CD4-positive, alpha-beta T cell treated with Interleukin-6 at 100 ng/mL for 8 hours (primary cell): Measurements from ENCODE around the gene MICALL1.
"Not testable (repeated sequence)": the region's sequence is repeated elsewhere in the genome, so short reads cannot be mapped to it uniquely, and the experiment has no call there.

Source experiments
- DNase-seq: peaks from one replicate; pipeline ENCODE4 v3.0.0-alpha.2; 2020; ENCODE audit warnings: mixed read lengths, low spot score

Gene MICALL1

DNA sequence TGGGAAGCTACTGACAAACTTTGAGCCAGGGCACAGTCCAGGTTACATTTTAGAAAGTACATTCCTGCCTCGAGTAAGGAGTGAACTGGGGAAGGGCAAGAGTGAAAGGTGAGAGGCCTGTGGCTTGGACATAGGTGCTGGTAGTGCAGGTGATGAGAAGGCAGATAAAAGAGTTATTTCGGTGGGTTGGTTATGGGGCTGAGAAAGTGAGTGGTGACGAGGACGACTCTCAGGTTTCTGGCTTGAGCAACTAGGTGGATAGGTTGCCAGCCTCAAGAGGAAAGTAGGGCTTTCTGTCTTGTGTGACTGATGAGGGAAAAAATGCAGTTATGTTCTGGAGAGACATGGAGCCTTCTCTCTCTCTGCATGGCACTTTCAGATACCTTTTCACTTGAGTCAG is 51.1 kb downstream of the MICALL1 start:
- no peak for DNase-seq

DNA sequence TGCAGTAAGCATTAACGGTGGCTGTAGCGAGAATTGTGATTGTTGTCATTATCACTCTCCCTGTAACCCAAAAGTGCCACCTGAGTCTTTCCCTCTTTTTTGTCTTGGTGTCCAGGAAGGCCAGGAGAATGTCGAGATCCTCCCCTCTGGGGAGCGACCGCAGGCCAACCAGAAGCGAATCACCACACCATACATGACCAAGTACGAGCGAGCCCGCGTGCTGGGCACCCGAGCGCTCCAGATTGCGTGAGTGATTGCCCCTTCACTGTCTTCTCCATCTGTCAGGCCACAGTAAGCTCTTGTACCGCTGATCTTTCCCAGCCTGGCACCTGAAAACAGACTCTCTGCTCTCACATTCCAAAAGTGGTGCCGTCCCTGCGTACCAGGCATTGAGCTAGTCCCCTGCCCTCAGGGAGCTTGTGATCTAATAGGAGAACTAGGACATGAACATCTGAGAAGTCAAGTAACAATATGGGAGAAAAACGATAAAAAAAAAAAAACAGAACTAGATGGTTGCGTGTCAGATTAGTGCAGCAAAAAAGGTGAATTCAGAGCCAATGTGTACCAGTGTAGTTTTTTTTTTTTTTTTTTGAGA is 53.2 kb downstream of the MICALL1 start:
- no peak for DNase-seq

DNA sequence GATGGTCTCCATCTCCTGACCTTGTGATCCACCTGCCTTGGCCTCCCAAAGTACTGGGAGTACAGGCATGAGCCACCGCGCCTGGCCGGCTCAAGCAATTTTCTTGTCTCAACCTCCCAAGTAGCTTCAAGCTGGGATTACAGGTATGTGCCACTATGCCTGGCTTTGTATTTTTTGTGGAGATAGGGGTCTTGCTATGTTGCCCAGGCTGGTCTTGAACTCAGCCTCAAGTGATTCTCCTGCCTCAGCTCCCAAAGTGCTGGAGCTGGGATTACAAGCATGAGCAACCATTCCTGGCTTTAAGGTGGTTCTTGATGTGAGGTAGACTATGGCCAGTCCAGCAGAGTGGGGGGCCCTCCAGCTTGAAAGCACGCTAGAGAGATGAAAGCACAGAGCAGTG is 55.0 kb downstream of the MICALL1 start:
- no peak for DNase-seq

DNA sequence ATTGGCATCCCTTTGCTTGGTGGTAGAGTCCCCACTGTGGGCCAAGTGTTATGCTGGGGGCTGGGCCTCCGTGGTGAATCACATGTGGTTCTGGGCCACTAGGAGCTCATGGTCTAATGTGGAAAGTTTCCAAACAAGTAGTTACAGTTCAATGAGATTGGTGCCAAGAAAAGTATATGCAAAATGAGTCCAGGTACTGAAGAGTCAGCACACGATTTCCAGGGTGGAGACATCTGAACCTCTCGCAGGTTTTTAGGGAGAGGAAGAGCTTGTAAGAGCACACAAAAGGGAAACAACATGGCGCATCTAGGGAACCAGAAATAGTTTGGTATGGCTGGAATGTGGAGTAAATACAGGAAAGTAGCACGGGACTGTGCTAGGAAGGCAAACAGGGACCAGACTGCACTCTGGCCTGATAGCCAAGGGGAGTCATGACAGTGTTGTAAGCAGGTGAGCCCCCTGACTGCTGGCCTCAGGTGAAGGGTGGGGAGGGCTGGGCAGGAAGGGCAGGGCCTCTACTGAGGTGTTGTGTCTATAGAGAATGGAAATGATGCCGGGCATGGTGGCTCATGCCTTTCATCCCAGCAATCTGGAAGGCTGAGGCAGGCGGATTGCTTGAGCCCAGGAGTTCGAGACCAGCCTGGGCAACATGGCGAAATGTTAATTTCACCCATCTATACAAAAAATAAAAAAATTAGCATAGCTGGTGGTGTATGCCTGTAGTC is 60.0 kb downstream of the MICALL1 start:
- no peak for DNase-seq

DNA sequence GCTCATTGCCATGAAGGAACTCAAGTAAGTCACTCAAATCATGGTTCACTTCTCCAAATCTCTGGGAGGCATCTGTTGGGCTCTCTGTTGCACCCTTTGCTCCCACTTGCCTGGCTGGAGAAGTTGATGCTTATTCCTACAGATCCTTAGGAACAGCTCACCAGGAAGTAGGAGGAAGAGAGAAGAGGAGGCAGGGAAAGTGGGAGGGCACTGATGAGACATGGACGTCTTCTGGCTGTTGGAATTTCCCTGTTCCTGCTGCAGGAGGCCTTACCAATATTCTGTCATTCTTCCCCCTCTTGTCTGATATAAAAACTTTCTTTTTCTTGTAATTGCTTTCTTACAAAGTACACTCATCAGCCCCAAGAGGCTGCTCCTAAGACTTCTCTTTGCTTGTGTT is 61.0 kb downstream of the MICALL1 start:
- DNase-seq = no peak

DNA sequence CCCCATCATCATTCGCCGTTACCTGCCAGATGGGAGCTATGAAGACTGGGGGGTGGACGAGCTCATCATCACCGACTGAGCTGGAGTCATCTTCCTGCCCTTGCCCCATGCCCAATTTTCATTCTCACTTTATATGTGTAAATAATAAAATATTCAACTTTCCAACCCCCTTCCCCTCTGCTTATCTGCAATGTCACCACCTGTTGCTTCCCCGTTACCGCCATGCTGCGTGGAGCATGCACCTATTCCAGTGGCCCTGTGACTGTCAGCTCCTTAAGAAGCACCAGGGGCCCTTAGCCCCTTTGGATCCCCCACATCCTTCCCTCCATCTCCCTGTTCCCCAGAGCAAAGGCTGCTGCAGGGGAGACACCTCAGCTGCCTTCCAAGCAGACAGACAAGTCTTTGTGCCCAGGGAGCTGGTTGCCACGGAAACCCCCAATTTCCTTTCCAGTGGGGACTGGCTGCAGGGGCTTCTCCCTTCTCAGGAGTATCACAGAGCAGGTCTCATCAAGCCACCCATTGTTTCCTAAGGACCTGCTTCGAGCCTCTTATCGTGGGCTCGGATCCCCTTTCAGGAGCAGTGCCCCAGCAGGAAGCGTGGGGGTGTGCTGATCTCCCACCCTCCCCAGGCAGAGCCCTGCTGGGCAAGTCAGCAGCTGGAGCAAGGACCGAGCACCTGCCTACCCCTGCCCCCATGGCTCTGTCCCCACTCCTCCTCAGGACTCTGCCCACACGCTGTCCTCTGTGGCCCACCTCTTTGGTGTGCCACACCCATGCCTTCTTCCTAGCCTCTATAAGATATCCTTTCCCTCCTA is 61.7 kb downstream of the MICALL1 start:
- DNase-seq = no peak

DNA sequence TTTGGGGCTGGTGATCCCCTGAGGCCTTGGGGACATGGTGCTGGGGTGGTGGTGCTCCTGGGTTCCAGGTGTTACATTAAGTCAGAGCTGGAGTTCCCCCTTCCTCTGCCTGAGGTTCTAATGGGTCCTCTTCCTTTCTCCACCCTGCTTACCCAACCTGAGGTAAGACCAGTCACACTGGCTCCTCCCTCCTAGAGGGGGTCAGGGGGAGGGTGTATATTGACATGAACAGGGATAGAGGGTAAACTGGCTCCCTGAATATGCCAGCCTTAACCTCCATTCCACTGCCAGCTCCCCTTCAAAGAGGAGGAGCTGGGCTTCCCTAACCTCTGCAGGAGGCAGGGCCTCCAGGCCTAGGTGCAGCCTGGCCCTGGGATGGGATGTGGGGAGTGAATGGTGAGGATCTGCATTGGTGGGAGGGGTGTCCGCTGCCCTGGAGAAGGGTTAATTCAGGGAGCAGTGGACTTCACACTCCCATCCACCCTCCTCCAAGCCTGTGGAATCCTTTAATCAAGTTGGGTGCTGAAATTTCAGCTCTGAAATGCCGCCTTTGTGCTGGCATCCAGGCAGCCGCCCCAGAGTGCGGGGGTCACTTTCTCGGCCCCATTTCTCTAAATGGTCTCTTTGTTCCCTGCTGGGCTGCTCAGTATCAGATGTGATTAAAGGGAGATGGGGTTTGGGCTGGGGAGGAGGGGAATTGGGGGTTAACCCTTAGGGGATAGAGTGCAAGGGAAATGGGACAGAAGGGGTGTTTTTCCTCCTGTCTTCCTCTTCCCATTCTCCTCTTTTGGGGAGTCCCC is 62.6 kb downstream of the MICALL1 start:
- no peak for DNase-seq

DNA sequence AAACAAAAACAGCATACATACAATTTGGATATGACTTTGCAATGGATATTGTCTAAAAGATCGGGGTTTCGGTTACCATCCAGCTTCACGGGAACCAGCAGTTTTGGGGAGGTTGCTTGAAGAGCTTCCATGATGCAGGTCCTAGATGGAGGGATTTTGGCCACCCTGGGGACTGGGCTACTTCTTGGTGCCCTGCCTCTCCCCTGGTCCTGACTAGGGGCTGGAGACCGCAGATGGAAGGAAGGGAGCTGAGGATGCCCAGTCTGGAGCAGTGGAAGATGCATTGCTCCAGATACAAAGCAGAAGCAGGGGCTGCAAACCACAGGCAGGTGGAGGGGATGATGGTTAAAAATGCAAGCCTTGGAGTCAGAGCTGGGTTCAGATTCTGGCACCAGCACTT is 64.8 kb downstream of the MICALL1 start:
- no peak for DNase-seq

DNA sequence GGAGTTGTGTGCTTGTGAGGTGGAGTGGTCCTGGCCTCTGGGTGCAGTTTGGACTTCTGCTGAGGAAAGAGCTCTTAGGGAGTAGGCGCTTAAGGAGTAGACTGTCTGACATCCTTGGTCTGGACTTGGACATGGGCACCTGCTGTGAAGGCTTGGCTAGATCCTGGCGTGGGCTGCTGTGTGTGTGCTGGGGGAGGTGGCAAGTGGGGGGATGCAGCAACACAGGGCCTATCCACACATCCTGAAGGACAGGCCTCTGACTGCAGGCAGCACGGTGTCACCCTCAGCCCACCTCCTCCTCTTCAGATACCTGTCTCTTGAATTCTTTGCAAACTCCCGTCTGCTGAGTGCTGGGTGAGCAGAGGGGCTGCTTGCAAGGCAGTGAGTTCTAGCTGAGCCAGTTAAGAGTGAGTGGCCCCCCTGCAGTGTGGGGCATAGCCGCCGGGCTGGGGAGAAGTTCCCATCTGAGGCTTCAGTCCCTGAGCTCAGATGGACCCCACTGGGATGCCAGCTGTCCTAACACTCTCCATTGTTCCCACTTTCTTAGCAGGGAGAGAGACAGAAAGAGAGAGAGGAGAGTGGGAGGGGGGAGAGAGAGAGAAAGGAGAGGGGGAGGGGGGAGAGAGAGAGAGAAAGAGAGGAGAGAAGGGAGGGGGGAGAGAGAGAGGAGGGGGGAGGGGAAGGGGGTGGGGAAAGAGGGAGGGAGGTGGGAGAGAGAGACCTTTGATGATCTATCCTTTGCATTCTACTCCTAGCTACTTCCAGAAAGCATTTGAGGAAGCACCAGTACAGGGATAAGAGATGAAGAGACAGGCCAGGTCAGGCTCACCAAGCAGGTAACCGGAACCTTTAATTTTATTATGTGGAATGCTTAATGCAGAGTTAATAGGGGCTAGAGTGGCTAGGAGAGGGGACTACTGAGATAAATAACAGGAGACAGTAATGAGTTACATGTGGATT is 65.7 kb downstream of the MICALL1 start:
- no peak for DNase-seq

DNA sequence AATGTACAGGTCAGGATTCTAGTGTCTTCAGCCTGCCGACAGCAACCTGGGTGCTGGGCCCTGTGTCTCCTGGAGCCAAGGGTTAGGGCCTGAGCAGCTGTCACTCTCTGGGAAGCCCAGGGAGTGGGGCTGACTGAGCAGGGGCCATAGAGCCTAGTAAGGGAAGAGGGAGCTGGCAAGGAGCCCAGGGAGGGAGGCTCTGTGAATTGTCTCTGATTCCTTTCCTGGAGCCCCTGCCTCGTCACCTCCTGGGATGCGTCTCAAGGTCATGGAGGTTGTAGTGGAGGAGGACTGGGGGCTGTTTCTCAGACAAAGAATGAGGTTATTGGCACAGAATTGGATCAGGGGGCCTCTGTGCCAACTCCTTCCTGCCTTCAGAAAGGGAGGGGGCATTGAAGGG is 66.4 kb downstream of the MICALL1 start:
- DNase-seq = no peak

DNA sequence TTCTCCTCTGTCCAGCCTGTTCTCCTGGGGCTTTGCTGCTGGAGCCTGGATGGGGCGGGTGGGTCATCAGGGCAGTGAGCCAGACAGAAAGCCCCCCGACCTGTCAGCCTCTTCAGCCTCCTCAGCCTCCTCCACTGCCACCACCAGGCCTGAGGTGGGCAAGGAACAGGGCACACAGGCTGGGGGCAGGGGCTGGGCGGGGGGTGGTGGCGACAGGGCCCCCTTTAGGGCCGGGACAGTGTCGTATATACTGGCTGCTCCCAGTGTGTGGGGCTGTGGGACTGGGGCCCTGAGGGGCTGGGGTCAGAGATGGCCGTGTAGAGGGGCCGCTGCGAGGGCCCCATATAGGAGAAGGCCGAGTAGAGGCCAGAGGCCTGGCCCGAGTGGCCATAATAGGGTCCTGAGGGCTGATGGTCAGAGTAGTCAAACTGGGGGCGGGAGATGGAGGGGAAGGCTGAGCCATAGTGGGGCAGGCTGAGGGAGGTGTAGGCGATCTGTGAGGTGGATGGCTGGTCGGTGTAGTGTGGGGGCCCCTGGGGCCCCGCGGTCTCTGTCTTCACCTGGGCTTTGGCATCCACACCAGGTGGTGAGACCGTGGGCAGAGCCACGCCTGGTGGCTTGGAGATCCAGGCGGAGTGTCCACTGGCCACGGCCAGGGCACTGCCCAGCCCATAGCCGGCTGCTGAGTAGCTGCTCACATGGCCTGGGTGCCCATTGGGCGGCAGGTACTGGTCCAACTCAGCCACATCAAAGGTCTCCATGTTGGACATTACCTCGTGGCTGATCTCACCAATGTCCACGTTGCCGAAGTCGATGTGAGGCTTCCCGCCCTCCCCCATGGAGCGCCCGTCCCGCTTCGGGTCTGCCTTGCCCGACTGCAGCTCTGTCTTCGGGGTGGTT is 67.4 kb downstream of the MICALL1 start:
- DNase-seq = no peak

DNA sequence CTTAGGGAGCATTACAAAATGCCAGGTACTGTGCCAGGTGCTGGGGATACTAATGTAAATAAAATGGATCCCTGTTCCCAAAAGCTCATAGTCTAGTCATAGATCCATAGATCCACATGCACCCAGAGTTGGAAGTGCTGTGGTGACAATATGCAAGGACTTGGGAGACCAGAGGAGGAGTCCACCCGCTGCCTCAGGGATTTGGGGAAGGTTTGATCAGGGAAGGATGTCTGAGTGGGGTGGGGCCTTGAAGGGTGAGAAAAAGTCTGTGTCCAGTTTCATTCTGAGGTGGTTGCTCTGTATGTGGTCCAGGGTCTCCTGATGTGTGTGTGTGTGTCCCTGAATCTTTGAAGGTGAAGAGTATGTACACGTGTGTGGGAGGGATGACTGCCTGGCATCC is 69.1 kb downstream of the MICALL1 start:
- no peak for DNase-seq

DNA sequence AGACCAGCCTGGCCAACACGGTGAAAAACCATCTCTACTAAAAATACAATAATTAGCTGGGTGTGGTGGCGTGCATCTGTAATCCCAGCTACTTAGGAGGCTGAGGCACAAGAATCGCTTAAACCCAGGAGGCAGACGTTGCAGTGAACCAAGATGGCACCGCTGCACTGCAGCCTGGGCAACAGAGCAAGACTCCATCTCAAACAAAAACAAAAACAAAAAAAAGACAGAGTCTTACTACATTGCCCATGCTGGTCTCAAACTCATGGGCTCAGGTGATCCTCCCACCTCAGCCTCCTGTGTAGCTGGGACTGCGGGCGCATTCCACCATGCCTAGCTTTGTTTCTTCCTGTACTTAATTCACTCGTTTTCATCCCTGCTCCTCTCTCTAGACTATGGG is 69.9 kb downstream of the MICALL1 start:
- DNase-seq = not testable (repeated sequence)

DNA sequence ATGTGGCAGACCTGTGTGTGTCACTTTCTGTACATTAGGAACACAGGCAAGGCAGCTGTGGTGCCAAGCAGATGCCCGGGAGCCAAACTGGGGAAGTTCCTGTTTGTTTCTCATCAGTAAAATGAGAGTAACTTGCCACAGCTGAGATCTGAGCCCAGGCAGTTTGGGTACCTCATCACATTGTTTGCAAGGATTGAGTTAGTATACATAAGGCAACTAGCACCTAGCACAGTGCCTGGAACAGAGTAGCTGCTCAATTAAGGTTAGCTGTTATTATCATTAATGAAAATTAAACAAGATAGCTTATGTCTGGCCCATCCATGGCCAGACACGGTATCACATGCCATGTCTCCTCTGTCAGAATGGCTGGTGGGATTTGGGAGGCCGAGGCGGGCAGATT is 70.5 kb downstream of the MICALL1 start:
- no peak for DNase-seq

DNA sequence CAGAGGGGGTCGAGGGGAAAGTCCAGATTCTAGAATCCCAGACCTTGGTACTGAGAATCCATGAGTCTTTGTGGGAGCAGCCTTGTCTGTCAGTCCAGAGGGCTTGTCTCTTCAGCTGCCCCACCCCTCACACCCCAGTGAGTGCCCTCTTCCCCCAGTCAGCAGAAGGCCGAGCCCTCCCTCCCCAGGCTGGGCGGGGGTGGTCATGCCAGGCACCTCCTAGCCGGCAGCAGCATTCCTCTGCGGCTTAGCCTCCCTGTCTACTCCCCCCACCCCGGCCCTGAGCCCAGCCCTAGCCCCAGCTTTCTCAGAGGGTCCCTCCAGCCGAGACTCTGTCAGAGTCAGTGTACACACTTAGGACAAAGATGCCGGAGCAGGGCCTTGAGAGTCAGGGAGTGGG is 73.7 kb downstream of the MICALL1 start:
- DNase-seq = no peak

DNA sequence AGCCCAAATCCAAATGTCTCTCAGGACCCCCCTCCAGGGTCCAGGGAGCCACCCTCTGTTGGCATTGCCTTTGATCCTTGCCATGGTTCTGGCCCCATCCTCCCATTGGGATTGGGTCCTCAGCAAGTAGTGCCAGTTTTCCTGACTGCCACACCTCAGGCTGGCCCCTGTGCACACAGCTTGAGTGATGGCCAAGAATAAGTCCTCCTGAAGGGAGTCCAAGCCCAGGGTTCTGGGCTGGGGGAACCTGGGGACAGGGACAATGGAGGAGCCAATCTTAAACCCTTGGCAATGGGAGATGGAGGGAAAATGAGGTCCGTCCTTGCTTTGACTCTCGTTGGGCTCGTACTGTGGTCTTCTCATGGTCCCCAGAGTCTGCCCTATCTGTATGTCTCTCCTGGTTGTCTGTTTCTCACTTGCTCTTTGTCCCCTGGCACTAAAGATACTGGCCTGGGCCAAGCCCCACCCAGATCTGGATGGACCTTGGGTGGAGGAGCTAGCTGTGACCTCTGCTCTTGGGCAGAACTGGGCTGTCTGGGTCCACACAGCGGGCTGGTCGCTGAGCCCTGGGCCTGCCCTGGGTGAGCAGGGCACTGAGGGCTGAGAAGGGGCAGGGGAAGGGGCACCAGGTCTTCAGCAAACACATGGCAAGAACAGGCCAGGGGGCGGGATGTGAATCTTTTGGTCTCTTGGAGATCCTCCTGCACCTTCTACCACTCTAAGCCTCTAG is 75.3 kb downstream of the MICALL1 start:
- no peak for DNase-seq

DNA sequence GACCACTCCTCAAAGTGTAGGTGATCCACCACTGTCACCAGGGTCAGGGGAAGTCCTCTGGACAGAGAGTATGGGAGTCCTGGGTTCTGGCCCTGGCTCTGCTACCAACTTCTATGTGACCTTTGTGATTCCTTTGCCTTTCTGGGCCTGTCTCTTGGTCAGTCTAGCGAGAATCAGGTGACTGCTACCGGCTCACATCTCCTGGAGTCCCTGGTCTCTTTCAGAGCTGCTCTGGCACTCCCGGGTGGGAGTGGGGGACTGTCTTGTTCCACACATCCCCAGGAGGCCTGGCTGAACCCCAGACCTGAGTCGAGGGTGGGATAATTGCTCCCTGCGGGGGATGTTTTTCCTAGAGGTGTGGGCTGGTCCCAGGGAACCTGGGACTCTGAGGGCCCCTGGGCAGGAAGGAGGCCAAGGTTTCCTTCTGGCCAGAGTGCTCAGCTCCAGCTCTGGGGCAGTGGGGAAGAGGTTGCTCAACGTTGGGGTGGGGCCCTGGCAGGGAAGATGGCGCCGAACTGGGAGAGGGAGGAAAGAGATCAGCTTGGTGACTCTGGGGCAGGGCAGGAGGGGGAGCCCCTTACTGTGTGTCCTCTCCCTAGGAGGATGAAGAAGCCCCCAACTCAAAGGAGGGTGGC is 76.2 kb downstream of the MICALL1 start:
- DNase-seq = no peak

DNA sequence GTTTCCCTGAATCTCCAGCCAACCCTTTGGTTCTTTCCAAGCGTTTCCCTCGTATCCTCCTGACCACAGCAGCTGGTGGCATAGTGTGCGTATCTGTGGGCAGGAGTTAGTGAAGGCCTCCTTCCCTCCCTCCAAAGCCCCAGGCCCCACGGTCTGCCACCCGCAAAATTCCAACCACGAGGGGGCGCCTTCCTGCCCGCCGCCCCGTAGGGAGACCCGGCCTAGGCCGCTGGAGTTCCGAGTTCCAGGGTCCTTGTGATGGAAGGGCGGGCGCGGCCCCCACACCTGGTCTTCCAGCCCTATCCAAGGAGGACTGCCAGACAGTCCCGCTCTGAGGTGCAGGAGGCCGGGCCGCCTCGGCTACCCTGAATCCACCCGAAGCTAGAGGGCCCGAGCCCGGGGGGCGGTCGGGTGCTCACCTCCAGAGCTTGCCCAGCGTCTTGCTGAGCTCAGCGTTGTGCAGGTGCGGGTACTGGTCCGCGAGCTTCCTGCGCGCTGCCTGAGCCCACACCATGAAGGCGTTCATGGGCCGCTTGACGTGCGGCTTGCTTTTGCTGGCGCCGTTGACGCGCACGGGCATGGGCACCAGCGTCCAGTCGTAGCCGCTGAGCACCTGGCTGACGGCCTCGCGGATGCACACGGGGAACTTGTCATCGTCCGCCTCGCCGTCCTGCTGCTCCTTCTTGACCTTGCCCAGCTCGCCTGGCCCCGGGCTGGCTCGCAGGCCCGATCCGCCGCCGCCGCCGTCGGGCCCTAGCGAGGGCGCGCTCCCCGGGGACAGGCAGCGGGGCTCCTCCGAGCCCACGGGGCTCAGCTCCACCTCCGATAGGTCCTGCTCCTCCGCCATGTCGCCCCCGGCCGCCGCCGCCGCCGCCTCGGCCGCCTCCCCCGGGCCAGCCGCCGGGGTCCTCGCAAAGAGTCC is 77.1 kb downstream of the MICALL1 start:
- DNase-seq = no peak
